CD4-positive, alpha-beta T cell treated with Interleukin-6 for 4 hours (primary cell): ENCODE results near the gene SLC22A5.

Source experiments
- DNase-seq: peaks from one replicate; pipeline ENCODE4 v3.0.0-alpha.2; 2020; ENCODE audit warnings: mixed read lengths

The SLC22A5 gene

DNA sequence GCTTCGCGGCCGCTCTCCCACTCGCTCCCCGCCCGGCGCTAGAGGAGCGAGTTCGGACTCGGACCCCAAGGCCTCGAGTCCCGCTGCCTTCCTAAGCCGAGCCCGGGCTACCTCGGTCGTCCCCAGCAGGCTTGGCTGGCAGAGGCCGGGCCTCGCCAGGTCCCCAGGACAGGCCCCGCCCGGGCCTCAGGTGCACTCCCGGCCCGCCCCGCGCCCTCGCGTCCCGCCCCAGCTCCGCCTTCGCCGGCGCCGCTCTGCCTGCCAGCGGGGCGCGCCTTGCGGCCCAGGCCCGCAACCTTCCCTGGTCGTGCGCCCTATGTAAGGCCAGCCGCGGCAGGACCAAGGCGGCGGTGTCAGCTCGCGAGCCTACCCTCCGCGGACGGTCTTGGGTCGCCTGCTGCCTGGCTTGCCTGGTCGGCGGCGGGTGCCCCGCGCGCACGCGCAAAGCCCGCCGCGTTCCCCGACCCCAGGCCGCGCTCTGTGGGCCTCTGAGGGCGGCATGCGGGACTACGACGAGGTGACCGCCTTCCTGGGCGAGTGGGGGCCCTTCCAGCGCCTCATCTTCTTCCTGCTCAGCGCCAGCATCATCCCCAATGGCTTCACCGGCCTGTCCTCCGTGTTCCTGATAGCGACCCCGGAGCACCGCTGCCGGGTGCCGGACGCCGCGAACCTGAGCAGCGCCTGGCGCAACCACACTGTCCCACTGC, at the start of gene SLC22A5:
TSS of gene SLC22A5 (plus strand) at position 237 of the 707 bp plus-strand sequence. CDS start at position 500, 263 bp downstream.
- DNase-seq: peak; percentile 78

DNA sequence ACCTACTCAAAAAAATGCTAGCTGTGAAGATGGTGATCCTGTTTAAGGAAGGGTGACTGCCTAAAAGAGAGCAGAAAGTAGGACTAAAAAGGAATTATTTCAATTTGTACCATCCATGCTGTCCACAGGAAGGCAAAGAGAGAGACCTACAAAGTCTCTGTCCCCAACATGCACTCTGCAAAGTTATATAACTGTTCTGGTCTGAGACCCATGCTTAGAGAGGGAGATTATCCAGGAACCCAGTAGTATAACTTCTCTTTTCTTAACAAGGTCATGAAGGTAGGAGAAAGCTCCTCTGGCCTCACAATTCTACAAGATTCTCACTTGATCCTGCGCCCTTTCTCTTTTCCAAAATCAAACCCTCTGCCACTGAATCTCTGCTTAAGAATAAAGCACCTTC, 49.5 kb upstream of the SLC22A5 start:
- DNase-seq: no peak

DNA sequence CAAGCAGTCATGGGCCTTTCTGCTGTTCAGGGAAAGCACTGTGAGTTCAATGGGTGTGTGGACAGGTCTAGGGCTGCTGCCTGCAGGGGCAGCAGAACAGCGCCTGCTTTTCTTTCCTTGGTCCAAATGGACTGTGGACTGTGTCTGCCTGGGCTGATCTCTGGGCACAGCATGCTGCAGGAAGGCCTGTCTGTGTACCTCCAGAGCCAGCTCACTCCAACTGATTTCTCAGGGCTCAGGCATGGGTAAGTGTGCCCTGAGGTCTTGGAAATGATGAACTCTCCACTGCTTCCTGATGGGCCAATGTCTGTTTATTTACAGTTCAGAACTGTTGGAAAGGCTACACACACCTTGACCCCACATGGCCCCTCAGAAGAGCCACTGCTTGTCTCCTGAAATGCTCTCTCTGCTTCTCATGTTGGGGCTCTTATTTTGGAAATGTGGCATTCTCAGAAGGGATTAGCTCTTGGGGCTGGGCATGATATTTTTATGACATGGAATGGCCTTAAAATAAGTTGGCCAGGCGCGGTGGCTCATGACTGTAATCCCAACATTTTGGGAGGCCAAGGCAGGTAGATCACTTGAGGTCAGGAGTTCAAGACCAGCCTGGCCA, 48.3 kb upstream of the SLC22A5 start:
- DNase-seq: no peak

DNA sequence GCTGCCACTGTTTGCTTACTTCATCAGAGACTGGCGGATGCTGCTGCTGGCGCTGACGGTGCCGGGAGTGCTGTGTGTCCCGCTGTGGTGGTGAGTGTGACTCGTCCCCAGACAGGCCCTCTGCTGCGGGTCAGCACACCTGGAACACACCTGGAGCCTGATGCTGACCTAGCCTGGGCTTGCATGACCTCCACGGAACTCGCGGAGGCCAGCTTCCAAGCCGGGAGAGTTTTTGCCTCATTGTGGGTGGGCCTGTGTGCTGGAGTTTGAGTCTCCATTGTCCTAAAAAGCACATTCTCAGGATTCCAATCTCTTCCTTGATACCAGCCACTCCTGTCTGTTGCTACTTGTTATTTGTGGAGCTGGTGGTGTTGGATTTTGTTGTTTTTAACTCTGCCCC, 47.2 kb upstream of the SLC22A5 start:
- DNase-seq: no peak

DNA sequence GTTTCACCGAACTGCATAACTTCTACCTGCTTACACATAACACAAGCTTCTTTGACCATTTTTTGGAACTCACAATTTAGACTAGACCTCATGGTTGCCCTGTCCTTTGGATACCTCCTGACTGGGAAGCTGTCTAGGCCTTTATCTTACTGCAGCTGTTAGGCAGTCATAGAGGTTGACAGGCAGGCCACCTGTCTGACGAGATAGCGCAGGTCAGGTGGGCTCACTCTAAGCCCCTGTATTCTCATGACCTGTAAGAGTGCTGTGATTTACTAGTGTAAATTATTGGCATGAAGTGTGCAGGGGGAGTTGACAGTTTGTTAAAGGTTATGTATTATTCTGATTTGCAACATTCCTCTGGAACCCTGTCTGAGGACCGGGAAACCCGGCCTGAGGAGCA, 46.3 kb upstream of the SLC22A5 start:
- DNase-seq: no peak

DNA sequence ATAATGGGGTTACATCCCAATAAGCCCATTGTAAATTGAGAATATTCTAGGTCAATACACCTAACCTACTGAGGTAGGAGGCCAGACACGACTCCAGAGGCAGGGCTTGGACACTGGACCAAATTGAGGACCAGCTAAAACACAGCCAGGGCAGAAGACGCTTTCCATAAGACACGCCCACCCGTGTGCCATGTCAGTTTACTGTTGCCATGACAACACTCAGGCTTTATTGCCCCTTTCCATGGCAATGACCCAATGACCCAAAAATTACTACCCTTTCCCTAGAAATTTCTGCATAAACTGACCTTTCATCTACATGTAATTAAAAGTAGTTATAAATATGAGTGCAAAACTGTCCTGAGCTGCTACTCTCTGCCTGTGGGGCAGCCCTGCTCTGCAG, 43.8 kb upstream of the SLC22A5 start:
- DNase-seq: no peak

DNA sequence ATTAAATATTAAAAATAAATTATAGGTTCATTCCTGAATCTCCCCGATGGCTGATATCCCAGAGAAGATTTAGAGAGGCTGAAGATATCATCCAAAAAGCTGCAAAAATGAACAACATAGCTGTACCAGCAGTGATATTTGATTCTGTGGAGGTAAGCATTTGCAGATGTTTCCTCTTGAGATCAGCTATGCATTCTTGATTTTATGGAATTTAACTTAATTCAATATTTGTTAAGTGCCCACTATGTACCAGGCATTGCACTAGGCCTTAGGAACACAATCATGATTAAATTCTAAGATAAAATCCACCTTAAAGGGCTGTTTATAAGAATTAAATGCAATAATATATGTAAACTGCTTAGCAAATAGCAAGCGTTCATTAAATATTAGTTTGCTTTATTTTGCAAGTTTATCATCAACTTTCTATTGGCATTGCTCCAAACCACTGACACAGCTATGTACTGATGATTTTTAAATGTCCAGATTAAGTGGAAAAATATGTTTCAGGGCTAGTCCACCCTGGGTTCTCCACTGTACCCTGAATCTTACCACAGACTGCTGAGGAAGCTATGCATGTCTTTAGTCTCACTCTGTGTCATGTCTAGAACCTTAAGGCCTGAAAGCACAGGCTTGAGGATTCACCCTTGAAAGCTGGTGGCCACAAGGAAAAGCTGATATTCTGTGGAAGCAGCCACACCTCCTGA, 42.1 kb upstream of the SLC22A5 start:
- no peak for DNase-seq

DNA sequence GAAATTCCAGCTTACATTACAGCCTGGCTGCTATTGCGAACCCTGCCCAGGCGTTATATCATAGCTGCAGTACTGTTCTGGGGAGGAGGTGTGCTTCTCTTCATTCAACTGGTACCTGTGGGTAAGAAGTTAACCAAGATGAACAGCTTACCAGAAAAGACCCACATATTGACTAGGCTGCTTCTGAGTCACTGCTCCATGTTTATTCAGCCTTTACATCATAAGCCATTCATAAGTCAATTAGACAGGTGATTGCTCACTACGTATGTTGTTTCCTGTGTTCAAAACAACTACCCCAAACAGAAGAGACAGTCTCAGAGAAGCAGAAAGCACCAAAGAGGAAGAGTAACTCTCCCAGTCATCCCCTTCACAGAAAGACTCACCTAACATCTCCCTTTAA, 34.7 kb upstream of the SLC22A5 start:
- no peak for DNase-seq

DNA sequence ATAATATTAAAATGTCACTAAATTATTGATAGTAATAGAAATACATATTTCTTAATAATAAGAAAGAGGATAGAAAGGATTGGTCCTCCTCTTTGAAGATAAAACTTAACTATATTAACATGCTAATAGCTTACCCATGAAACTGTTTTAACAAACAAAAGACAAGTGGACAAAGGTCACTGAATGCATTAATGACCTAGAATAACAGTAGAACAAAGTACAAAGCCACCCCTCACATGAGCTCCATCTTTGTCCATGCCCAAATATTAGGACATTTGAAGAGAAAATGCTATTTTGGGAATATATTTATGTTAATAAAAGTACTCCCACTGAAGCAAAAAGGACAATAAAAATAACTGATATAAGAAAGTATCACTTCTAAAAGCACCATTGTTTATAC, 34.1 kb upstream of the SLC22A5 start:
- DNase-seq: no peak

DNA sequence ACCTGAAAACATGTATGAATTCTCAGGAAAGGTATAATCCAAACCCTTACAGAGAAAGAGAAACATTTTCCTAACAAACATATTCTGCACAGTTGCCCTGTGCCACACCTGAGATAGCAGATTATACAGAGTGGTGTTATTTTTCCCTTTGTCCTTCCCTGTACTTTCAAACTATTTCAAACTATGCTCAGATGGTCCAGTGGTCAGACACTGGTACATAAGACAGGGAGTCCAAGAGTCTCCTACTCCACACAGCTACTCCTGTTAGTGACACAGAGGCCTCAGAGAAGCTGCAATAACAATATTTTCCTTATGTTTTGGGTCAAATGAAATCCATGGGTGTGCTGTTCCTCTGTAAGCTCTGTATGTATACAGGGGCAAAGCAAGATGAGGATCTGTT, 30.0 kb upstream of the SLC22A5 start:
- no peak for DNase-seq

DNA sequence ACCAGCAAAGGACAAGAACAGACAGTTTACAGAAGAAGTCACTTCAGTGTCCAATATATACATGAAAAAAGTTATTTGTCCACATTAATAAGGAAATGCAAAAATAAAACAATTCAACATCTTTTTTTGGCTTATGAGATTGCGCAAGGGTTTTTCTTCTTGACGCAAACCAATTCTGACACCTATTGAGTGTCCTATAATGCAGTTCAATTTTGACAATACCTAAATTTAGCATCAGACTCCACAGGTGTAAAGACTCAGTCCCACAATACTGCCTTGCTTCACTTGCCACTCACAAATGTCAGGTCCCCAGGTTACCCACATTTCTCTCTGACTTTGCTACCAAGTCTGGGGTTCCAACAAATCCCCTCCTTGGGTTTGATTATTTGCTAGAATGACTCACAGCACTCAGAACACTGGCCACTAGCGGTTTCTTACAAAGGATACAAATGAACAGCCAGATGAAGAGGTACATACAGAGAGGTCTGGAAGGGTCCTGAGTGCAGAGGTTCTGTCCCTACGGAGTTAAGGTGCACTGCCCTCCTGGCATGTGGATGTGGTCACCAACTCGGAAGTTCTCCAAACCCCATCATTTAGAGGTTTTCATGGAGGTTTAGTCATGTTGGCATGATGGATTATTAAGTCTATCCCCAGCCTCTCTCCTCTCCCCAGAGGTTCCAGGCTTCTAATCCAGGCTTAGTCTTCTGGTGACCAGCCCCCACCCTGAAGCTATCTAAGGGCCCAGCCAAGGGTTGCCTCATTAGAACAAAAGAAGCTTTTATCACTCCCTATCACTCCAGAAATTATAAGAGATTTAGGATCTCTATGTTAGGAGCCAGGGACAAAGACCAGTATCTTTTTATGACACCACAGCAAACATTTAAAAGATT, 27.0 kb upstream of the SLC22A5 start:
- no peak for DNase-seq

DNA sequence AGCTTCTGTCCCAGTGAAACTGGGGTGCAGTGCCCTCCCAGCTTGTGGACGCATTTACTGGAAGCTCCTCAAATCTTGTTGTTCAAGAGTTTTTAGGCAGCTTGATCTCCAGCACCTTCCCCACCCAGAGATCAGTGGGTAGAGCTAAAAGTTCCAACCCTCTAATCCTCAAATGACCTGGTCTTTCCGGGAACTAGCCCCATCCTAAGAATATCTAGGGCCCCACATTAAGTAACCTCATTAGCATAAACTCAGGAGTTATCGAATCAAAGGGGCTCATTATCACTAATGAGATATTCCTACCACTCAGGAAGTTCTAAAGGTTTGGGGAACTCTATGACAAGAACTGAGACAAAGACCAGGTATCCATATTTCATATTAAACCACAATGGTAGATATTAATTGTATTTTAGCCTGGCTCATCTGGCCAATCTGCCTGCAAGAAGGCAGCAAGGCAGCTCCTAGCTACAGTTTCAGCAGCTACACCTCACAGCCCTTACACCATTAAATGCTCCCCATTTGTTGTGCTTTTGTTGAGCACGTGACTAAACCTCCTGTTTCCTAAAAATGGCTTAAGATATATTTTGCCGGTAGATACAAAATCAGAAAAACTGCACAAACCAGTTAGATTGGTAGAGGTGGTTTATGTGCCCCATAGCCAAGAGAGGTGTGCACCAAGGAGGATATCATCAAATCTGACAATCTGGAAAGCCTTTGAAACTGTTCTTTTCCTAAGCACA, 24.6 kb upstream of the SLC22A5 start:
- DNase-seq: no peak

DNA sequence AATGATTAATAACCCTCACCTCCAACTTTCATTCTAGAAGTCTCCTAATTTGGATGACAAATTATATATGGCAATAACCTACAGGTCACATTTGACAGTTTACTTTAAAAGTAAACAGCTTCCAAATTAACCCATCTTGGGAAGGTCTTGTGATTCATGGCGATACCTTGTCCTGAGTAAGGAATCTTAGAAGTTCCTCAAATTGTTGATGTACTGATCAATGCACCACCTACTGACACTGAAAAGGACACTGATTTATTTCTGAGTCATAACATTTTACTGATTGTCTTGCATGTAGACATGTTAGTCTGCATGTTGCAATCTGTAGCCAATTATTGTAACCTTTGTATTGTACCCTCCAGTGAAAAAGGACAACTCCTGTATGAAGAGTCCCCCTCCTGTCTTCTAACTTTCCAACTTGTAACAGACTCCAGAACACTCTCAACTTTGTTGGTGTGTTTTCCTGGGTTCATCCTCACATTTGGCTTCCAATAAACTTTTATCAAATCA, 16.0 kb upstream of the SLC22A5 start:
- no peak for DNase-seq

DNA sequence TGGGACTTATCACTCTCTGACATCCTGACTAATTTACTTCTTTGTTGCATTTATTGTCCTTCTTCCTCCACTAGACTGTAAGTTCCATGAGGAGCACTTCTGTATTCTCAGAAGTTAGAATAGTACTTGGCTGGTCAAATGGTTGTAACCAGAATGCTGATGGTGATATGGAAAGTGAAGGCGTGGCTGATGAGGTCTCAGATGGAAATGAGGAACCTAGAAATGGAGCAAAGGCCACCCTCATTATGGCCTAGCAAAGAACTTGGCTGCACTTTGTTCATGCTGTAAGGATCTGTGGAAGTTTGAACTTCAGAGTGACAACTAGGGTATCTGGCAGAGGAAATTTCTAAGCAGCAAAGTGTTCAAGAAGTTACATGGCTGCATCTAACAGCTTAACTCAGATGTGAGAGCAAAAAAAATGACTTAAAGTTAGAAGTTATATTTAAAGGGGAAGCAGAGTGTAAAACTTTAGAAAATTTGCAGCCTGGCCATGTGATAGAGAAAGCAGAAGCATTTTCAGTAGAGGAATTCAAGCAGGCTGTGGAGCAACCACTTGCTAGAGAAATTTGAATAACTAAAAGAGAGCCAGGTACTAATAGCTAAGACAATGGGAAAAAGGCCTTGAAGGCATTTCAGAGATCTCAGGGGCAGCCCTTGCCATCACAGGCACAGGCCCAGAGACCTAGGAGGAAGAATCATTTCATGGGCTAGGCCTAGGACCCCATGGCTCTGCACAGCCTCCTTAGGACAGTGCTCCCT, 14.9 kb upstream of the SLC22A5 start:
- DNase-seq: no peak

DNA sequence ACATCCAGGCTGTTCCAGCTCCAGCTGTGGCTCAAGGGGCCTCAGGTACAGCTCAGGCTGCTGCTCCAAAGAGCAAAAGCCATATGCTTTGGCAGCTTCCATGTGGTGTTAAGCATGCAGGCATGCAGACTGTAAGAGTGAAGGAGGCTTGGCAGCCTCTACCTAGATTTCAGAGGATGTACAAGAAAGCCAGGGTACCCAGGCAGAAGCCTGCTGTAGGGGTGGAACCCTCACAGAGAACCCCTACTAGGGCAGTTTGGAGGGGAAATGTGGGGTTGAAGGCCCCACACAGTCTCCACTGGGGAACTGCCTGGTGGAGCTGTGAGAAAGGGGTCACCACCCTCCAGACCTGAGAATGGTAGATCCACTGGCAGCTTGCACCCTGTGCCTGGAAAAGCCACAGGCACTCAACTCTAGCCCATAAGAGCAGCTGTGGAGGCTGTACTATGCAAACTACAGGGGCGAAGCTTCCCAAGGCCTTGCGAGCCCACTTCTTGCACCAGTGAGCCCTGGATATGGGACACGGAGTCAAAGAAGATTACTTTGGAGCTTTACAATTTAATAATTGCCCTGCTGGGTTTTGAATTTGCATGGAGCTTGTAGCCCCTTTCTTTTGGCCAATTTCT, 14.3 kb upstream of the SLC22A5 start:
- no peak for DNase-seq

DNA sequence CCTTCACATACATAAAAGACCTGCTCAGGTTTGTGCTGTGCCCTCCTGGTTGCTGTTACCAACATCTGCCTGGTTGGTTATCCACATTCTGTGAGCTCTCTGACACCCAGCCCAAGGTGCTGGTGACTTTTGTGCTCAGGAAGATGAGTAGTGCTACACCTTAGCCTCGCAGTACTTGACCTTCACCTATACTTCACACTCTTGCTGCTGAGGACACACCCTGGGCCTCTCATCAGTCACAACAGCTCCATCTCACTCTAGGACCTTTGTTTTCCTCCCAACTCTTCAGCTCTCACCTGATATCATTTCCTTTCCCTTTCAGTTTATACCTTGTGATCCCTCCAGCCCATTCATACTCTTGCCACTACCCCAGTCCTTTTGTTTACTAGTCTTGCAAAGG, 10.7 kb upstream of the SLC22A5 start:
- no peak for DNase-seq

DNA sequence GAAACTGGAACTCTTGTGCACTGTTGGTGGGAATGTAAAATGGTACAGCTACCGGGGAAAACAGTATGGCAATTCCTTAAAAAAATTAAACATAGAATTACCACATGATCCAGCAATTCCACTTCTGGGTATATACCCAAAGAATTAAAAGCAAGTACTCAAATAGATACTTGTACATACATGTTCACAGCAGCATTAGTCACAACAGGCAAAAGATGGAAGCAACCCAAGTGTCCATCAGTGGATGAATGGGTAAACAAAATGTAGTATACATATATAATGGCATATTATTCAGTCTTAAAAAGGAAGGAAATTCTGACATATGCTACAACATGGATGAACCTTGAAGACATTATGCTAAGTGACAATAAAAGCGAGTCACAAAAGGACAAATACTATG, 7.4 kb upstream of the SLC22A5 start:
- DNase-seq: no peak

DNA sequence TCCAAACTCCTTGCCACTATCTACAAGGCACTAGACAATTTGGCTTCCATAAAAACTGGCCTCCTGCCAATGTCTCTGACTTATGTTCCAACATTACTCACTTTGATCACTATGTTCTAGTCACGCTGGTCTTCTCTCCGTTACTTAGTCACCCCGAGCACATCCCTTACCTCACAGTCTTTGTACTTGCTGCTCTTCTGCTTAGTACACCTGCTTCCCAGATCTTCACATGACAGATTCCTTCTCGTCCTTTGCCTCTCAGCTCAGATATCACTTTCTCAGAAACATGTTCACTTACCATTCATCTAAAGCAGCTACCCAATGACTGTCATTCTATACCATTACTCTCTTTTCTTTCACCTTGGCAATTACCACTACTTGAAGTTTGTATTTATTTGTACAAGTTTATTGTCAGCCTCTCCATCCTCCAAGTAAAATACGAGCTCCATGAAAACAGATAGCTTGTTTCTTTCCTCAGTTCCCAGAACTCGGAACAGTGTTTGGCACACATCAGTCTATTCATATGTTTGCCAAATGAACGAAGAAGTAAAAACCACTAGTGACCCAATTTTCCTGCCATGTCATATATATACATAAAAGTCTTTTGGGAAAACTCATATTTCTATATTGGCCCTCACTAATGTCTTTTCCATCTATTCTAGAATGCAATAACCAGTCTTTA, 5.9 kb upstream of the SLC22A5 start:
- no peak for DNase-seq

DNA sequence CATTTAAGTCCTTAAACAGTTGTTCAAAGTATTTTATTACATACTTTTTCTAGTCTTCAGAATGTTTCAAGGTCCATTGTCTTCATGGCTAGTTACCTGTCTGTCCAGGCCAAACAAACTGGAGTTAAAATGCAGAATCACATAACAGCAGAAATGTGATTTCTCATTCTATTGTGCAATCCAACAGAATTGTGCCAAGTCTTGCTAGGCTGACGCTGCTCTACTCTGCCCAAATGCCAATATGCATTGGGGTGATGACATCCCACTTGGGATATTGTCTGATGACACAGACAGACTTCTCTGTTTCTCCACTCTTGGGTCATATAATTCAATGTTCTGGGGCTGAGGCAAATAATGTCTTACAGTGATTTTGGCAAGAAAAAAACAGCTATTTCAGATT, 5.2 kb upstream of the SLC22A5 start:
- no peak for DNase-seq

DNA sequence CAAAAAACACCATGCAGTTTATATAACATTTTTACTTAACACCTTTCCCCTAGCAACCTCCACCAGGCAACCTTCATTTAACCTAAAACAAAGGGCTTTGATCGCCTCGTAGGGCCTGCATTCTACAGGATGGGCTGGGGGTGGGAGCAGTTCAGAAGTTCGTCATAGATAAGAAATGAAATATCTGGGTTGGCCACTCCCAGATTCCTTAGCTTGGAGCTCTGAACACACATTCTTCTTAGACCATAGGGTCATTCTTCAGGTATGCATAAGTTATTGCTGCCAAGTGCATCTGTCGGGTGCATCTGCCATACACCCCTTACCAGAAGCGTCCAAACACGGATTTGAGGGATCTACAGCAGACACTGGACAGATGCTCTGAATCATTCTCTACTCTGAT, 4.3 kb upstream of the SLC22A5 start:
- no peak for DNase-seq
